ENCODE measurements around the gene SYNE1. TPM values are rescaled to one million over a fixed set of nuclear protein-coding genes. Genes with fewer than 3 reads are reported as not detected.
"Not testable (repeated sequence)": the region's sequence is repeated elsewhere in the genome, so short reads cannot be mapped to it uniquely, and the experiment has no call there.

SYNE1 gene
- total and polyA plus RNA-seq, 8 donors: 12.8 to 279 (median 108) TPM

DNA sequence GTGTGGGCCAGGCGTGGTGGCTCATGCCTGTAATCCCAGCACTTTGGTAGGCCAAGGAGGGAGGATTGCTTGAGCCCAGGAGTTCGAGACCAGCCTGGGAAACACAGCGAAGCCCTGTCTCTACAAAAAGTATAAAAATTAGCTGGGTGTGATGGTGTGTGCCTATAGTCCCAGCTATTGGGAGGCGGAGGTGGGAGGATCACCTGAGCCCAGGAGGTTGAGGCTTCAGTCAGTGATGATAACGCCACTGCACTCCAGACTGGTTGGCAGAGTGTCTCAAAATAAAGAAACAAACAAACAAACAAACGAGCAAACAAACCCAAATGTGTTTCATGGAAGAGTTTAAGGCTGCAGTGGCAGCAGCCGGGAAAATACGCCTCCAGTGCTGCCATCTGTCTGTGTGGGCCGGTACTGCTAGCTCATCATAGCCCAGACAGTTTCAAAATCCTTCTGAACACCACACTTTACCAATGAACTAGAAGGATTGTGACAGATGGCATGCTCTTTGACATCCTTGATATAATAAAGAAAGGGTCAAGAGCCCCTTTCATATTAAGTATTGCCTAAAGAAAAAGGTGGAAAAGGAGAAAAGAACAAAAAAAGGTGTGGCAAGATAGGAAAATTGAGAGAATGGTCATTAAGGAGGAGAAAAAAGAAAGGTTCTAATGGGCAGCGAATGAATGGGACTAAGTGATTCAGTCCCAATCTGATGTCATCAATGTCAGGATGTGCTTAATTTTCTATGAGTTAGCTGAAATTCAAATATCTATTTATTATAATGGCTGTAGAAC, 298.6 kb downstream of the SYNE1 start:
- peaks cover 8 to 95% (median 76%) of the 10 kb centered on the region in 4 donors for H3K36me3 ChIP-seq
- TF ChIP-seq, protein P1, sequence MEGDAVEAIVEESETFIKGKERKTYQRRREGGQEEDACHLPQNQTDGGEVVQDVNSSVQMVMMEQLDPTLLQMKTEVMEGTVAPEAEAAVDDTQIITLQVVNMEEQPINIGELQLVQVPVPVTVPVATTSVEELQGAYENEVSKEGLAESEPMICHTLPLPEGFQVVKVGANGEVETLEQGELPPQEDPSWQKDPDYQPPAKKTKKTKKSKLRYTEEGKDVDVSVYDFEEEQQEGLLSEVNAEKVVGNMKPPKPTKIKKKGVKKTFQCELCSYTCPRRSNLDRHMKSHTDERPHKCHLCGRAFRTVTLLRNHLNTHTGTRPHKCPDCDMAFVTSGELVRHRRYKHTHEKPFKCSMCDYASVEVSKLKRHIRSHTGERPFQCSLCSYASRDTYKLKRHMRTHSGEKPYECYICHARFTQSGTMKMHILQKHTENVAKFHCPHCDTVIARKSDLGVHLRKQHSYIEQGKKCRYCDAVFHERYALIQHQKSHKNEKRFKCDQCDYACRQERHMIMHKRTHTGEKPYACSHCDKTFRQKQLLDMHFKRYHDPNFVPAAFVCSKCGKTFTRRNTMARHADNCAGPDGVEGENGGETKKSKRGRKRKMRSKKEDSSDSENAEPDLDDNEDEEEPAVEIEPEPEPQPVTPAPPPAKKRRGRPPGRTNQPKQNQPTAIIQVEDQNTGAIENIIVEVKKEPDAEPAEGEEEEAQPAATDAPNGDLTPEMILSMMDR (IDR thresholded peaks at IDR 0.05): peak in 5 of 7 experiments; percentile 72 to 96 (median 87)
- TF ChIP-seq POLR2AphosphoS5 (IDR thresholded peaks at IDR 0.05): no peak

GRCh38 chr6:152334555-152334954, 302.6 kb downstream of the SYNE1 start:
- H3K36me3 ChIP-seq: peaks cover 8 to 93% (median 78%) of the 10 kb centered on the region in 4 donors
- DNase-seq: no peak
- TF ChIP-seq, protein P1 (IDR thresholded peaks at IDR 0.05): no peak
- TF ChIP-seq POLR2AphosphoS5 (IDR thresholded peaks at IDR 0.05) (no peak), EP300 (IDR thresholded peaks at IDR 0.05) (no peak), POLR2A (IDR thresholded peaks at IDR 0.05) (no peak)
- intact Hi-C loops (cut with DNase I; ENCODE audit: low total_unique reads): no loop called here
- no peaks in the 10 kb centered on the region for H3K4me1 ChIP-seq
- H3K9me3 ChIP-seq: no peaks in the 10 kb centered on the region
- 93 to 97% (median 95%) methylated on average over 4 of the region's 4 CpGs for WGBS, 5 donors
- H3K4me3 ChIP-seq: no peak overlapping the region
- H3K27ac ChIP-seq: no peak overlapping the region
- no peaks in the 10 kb centered on the region for H3K27me3 ChIP-seq

More for the DNA sequence above, 298.6 kb downstream of the SYNE1 start:
- H3K4me1 ChIP-seq: no peaks in the 10 kb centered on the region
- intact Hi-C loops (cut with DNase I; ENCODE audit: low total_unique reads): no loop called here
- H3K4me3 ChIP-seq: no peak overlapping the region
- no peaks in the 10 kb centered on the region for H3K9me3 ChIP-seq
- H3K27ac ChIP-seq: no peak overlapping the region
- WGBS, 5 donors: 50 to 56% (median 52%) methylated on average over 10 of the region's 10 CpGs
- H3K27me3 ChIP-seq: no peaks in the 10 kb centered on the region
- peak; percentile 55 to 62 for DNase-seq

GRCh38 chr6:152330961-152331360, 306.2 kb downstream of the SYNE1 start:
- no peak for TF ChIP-seq POLR2A (IDR thresholded peaks at IDR 0.05)
- no peak for TF ChIP-seq POLR2AphosphoS5 (IDR thresholded peaks at IDR 0.05)
- no peak for TF ChIP-seq EP300 (IDR thresholded peaks at IDR 0.05)
- TF ChIP-seq, protein P1 (IDR thresholded peaks at IDR 0.05): no peak
- Histone ChIP-seq H3K4me3 (no peak overlapping the region), H3K27me3 (no peaks in the 10 kb centered on the region), H3K27ac (no peak overlapping the region), H3K9me3 (no peaks in the 10 kb centered on the region), H3K36me3 (peaks cover 0 to 76% (median 63%) of the 10 kb centered on the region in 4 donors), H3K4me1 (no peaks in the 10 kb centered on the region)
- WGBS, 5 donors: 87 to 95% (median 91%) methylated on average over 7 of the region's 7 CpGs
- intact Hi-C loops (cut with DNase I; ENCODE audit: low total_unique reads): no loop called here
- no peak for DNase-seq

DNA sequence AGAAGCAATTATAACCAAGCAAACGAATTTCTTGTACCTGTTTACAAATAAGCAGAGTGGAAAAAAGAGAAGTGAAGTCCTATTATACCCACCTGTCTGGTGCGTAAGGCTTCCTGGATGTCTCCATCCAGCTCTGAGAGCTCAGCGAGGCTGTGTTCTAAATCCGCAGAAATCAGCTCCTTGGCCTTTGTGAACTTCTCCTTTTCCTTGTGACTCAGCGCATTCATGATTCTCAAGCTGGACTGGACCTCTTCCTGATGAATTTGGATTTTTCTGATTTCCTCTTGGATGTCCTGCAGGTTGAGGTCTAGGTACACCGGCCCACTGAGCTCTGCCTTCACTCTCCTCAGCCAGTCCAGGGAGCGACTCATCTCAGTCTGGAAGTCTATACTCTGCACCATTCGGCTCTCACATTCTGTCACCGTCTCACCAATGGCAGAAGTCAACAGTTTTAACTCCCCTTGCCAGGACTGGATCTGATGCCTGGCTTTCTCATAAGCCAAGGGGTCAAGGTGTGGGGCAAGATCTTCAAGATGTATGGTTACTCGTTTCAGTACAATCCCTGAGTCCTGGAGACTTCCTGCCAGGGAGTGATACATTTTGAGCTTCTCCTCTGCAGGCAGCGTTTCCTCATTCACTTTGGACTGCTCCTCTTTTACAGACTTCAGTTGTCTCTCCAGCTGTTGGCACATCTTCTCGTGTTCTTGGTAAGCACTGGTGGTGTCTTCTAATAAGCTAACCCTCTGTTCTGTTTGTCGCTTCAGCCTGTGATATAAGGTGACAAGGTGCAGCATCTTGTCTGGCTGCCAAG, 307.3 kb downstream of the SYNE1 start:
- Histone ChIP-seq H3K27me3 (no peaks in the 10 kb centered on the region), H3K4me3 (no peak overlapping the region), H3K9me3 (no peaks in the 10 kb centered on the region), H3K36me3 (peaks cover 2 to 78% (median 65%) of the 10 kb centered on the region in 4 donors), H3K27ac (no peak overlapping the region), H3K4me1 (no peaks in the 10 kb centered on the region)
- no peak for TF ChIP-seq POLR2A (IDR thresholded peaks at IDR 0.05)
- TF ChIP-seq EP300 (IDR thresholded peaks at IDR 0.05): no peak
- TF ChIP-seq, protein P1 (IDR thresholded peaks at IDR 0.05): no peak
- TF ChIP-seq POLR2AphosphoS5 (IDR thresholded peaks at IDR 0.05): no peak
- intact Hi-C loops (cut with DNase I; ENCODE audit: low total_unique reads): no loop called here
- 86 to 90% (median 89%) methylated on average over 13 of the region's 13 CpGs for WGBS, 5 donors
- DNase-seq: no peak

- 95 to 99% (median 97%) methylated on average over 3 of the region's 3 CpGs for WGBS, 5 donors
- H3K27ac ChIP-seq; H3K9me3 ChIP-seq; H3K4me1 ChIP-seq; intact Hi-C loops (cut with DNase I; ENCODE audit: low total_unique reads); H3K27me3 ChIP-seq; H3K4me3 ChIP-seq; DNase-seq: not testable (repeated sequence)
- H3K36me3 ChIP-seq: peaks cover 14 to 79% (median 67%) of the 10 kb centered on the region in 4 donors
Measured at GRCh38 chr6:152328200-152328599, 309.0 kb downstream of the SYNE1 start.
